Right atrium auricular region (tissue), 2 donors: ENCODE data around the gene MED27. TPM values are rescaled to one million over a fixed set of nuclear protein-coding genes. Genes with fewer than 3 reads are reported as not detected.

ENCODE experiments used
- DNase-seq: peaks from one replicate; pipeline ENCODE4 v3.0.0-alpha.2; 2019; ENCODE audit warnings: low spot score
- H3K27ac ChIP-seq, 2 donors: fragments of 200-600 bp; sonication (generic); 1 replicate in 1 of 2; 2 replicates in 1 of 2; pipeline ENCODE4 v1.5.1; 2016 to 2019
- H3K27me3 ChIP-seq, 2 donors: fragments of 200-600 bp; sonication (generic); one replicate each; pipeline versions ENCODE4 v1.5.1 to v1.6.0; 2017 to 2019
- H3K36me3 ChIP-seq: fragments of 200-600 bp; sonication (generic); one replicate; pipeline ENCODE4 v1.5.1; 2016
- H3K4me1 ChIP-seq, 2 donors: fragments of 200-600 bp; sonication (generic); one replicate each; pipeline versions ENCODE4 v1.5.1 to v1.6.0; 2017 to 2019
- H3K4me3 ChIP-seq, 2 donors: fragments of 200-600 bp; sonication (generic); 1 replicate in 1 of 2; 2 replicates in 1 of 2; pipeline ENCODE4 v1.5.1; 2017 to 2019; ENCODE audit warnings: mild to moderate bottlenecking in 1 of 2, moderate library complexity in 1 of 2
- H3K9me3 ChIP-seq, 2 donors: fragments of 200-600 bp; sonication (generic); one replicate each; pipeline ENCODE4 v1.5.1; 2019
- CTCF ChIP-seq, 2 donors: fragments of 200-600 bp; sonication (generic); IDR thresholded peaks; one replicate each; pipeline ENCODE4 v1.5.1; 2019; ENCODE audit warnings: antibody characterized with exemption in 2 of 2
- total RNA-seq, 2 donors: library from RNA; depleted of rRNA; stranded (reverse); fragments of >200 nt; gene quantifications; one replicate each; pipeline ENCODE4 v1.1.0, GENCODE V29; 2016

The MED27 gene
- total RNA-seq, 2 donors from 2014 or later: 12.5 to 15.3 TPM

- Histone ChIP-seq H3K9me3 (no peaks in the 10 kb centered on the region), H3K27me3 (no peaks in the 10 kb centered on the region), H3K27ac (peak overlapping the region in 1 of 2 donors; percentile 43), H3K4me1 (no peaks in the 10 kb centered on the region), H3K36me3 (no peaks in the 10 kb centered on the region), H3K4me3 (no peak overlapping the region)
- no peak for TF ChIP-seq CTCF (IDR thresholded peaks at IDR 0.05)
- DNase-seq: no peak
Measured at GRCh38 chr9:131959056-131959455, 120.6 kb downstream of the MED27 start.

GRCh38 chr9:131954299-131954698 lies 125.4 kb downstream of the MED27 start:
- no peak overlapping the region for H3K27ac ChIP-seq
- H3K4me3 ChIP-seq: no peak overlapping the region
- no peak for DNase-seq
- H3K9me3 ChIP-seq: no peaks in the 10 kb centered on the region
- peaks cover 0 to 17% of the 10 kb centered on the region in 2 donors for H3K4me1 ChIP-seq
- no peaks in the 10 kb centered on the region for H3K27me3 ChIP-seq
- peak in 1 of 2 donors; percentile 15 for TF ChIP-seq CTCF (IDR thresholded peaks at IDR 0.05)
- no peaks in the 10 kb centered on the region for H3K36me3 ChIP-seq

GRCh38 chr9:131951905-131952304 lies 127.8 kb downstream of the MED27 start:
- H3K4me1 ChIP-seq: peaks cover 0 to 17% of the 10 kb centered on the region in 2 donors
- no peak for TF ChIP-seq CTCF (IDR thresholded peaks at IDR 0.05)
- H3K27ac ChIP-seq: peak overlapping the region; percentile 34 to 39
- no peaks in the 10 kb centered on the region for H3K36me3 ChIP-seq
- H3K27me3 ChIP-seq: no peaks in the 10 kb centered on the region
- H3K4me3 ChIP-seq: no peak overlapping the region
- peak; percentile 65 for DNase-seq
- no peaks in the 10 kb centered on the region for H3K9me3 ChIP-seq

GRCh38 chr9:131951155-131951554 lies 128.5 kb downstream of the MED27 start:
- Histone ChIP-seq H3K4me1 (peaks cover 0 to 17% of the 10 kb centered on the region in 2 donors), H3K4me3 (no peak overlapping the region), H3K36me3 (no peaks in the 10 kb centered on the region), H3K9me3 (no peaks in the 10 kb centered on the region), H3K27ac (peak overlapping the region in 1 of 2 donors; percentile 11), H3K27me3 (no peaks in the 10 kb centered on the region)
- DNase-seq: no peak
- no peak for TF ChIP-seq CTCF (IDR thresholded peaks at IDR 0.05)

GRCh38 chr9:131950487-131950886 lies 129.2 kb downstream of the MED27 start:
- H3K36me3 ChIP-seq: no peaks in the 10 kb centered on the region
- H3K4me1 ChIP-seq: peaks cover 0 to 17% of the 10 kb centered on the region in 2 donors
- DNase-seq: no peak
- no peak overlapping the region for H3K4me3 ChIP-seq
- H3K27me3 ChIP-seq: no peaks in the 10 kb centered on the region
- no peak for TF ChIP-seq CTCF (IDR thresholded peaks at IDR 0.05)
- H3K27ac ChIP-seq: no peak overlapping the region
- no peaks in the 10 kb centered on the region for H3K9me3 ChIP-seq

GRCh38 chr9:131946180-131946579 lies 133.5 kb downstream of the MED27 start:
- no peak for TF ChIP-seq CTCF (IDR thresholded peaks at IDR 0.05)

More at GRCh38 chr9:131946180-131946579, 133.5 kb downstream of the MED27 start:
- Histone ChIP-seq H3K27ac (no peak overlapping the region), H3K4me1 (peaks cover 0 to 2% of the 10 kb centered on the region in 2 donors), H3K9me3 (no peaks in the 10 kb centered on the region), H3K36me3 (no peaks in the 10 kb centered on the region), H3K4me3 (no peak overlapping the region), H3K27me3 (no peaks in the 10 kb centered on the region)
- no peak for DNase-seq
